Measurements from ENCODE around the gene CSK.
A peak's percentile ranks its signal among the peaks of the same experiment; 100 is the strongest.

Gene CSK

GRCh38 chr15:74786551-74787165 is 4.8 kb downstream of the CSK start:
- DNase-seq (ENCODE audit: low read depth in 1 of 2, low spot score in 1 of 2): no peak

GRCh38 chr15:74787251-74788041 is 5.6 kb downstream of the CSK start:
- DNase-seq (ENCODE audit: low read depth in 1 of 2, low spot score in 1 of 2): peak; percentile 74 to 78

DNA sequence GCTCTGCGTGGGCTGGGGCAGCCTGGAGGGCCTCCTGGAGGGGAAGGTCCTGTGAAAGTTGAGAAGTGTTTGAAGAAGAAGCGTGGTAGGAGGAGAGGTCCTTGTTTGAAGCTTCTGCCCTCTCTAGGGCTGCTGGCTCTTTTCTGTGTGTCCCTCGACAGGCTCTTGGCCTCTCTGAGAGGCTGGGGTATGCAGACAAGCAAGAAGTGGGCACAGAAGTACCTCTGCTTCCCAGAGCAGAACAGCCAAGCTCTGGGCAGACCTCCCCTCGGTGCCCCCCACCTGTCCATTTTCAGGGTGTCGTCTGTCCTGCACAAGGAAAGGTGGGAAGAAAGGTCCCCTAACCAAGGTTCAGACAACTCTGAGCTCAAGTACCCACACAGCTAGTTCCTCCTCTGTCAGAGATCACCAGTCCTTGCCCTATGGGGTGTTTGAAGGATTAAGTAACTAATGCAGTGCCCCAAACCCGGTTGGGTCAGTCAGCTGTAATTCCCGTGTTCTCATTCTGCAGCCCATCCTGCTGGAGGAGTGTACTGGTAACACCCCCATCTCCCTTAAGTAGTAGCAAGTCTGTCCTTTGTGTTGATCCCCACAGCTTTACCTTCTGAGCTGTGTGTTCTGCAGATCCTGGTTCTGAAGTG is 6.3 kb downstream of the CSK start:
- DNase-seq (ENCODE audit: low read depth in 1 of 2, low spot score in 1 of 2): no peak

GRCh38 chr15:74788683-74789151 is 6.8 kb downstream of the CSK start:
- no peak for DNase-seq (ENCODE audit: low read depth in 1 of 2, low spot score in 1 of 2)

DNA sequence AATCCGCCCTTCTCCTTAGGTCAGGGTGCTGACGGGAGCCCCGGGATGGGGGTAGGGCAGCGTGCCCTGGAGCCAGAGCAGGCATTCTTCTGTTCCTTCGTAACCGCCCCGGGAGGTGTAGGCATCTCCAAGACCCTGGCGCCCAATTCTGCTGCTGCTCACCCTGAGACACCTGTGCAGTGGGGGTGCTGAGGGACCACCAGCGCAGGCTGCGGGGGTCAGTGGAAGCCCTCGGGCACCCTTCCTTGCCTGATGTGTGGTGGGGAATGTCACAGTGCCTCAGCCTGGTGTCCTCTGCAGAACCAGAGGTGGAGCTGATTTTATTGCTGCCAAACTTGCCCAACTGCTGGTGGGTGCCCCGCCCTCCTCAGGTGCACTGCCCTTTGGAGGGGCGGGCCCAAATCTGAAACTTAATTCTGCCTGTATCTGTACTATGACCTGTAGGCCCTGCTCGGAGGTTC is 7.3 kb downstream of the CSK start:
- no peak for DNase-seq (ENCODE audit: low read depth in 1 of 2, low spot score in 1 of 2)

GRCh38 chr15:74789741-74790079 is 7.8 kb downstream of the CSK start:
- DNase-seq (ENCODE audit: low read depth in 1 of 2, low spot score in 1 of 2): no peak

GRCh38 chr15:74790080-74790916 is 8.4 kb downstream of the CSK start:
- DNase-seq (ENCODE audit: low read depth in 1 of 2, low spot score in 1 of 2): no peak

GRCh38 chr15:74791007-74791406 is 9.1 kb downstream of the CSK start:
- no peak for DNase-seq (ENCODE audit: low read depth in 1 of 2, low spot score in 1 of 2)

GRCh38 chr15:74791667-74792066 is 9.8 kb downstream of the CSK start:
- no peak for DNase-seq (ENCODE audit: low read depth in 1 of 2, low spot score in 1 of 2)

DNA sequence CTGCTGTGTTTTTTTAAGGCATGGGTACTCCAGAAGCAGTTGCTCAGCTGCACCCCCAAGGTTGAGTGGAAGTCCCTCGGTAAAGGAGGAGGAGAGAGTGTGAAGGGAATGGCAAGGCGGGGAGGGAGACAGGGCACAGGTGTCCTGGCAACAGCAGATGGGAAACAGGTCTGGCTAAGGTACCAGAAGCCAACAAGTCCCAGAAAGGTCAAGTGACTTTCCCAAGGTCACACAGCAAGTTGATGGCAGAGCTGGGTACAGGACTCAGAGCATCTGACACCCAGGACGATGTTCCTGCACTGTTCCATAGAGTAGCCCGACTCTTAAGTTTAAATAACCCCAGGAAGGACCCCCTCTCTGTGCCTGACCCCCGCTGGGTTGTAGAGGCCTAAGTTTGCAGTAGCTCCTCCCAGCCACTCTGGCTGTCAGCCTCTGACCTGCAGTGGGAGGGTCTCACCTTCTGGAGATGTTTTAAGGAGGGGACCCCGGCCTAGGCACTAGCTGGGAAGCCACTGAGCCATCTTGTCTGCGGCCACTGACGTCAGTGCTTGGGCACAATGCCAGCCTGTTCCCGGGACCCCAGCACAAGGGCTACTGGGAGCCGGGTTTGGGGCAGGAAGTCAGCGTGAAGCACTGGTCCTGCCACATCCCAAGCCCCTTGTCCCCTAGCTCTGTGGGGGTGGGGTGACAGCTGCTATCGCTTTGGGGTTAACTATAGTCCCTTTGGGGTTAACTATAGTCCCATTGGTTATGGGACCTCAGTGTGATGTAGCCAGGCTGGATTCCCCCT is 10.5 kb downstream of the CSK start:
- DNase-seq (ENCODE audit: low read depth in 1 of 2, low spot score in 1 of 2): no peak

GRCh38 chr15:74793135-74794028 is 11.5 kb downstream of the CSK start:
- peak; percentile 52 to 63 for DNase-seq (ENCODE audit: low read depth in 1 of 2, low spot score in 1 of 2)

GRCh38 chr15:74794248-74794969 is 12.5 kb downstream of the CSK start:
- no peak for DNase-seq (ENCODE audit: low read depth in 1 of 2, low spot score in 1 of 2)

- no peak for DNase-seq (ENCODE audit: low read depth in 1 of 2, low spot score in 1 of 2)
Observed at GRCh38 chr15:74794970-74795349, 13.1 kb downstream of the CSK start.

DNA sequence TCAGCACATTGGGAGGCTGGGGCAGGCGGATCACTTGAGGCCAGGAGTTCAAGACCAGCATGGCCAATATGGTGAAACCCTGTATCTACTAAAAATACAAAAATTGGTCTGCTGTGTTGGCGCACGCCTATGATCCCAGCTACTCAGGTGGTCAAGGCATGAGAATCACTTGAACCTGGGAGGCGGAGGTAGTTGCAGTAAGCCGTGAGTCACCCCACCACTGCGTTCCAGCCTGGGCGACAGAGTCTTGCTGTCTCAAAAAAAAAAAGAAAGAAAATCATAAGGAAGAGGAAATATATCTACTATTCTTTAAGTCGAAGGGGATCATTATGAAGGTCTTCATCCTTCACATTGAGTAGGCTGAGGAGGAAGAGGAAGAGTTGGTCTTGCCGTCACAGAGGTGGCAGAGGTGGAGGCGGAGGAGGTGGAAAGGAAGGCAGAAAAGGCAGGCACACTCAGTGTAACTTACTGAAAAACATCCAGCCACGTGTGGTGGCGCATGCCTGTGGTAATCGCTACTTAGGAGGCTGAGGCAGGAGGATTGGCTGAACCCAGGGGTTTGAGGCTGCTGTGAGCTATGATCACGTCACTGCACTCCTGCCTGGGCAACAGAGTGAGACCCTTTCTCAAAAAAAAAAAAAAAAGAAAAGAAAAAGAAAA is 14.2 kb downstream of the CSK start:
- no peak for DNase-seq (ENCODE audit: low read depth in 1 of 2, low spot score in 1 of 2)

DNA sequence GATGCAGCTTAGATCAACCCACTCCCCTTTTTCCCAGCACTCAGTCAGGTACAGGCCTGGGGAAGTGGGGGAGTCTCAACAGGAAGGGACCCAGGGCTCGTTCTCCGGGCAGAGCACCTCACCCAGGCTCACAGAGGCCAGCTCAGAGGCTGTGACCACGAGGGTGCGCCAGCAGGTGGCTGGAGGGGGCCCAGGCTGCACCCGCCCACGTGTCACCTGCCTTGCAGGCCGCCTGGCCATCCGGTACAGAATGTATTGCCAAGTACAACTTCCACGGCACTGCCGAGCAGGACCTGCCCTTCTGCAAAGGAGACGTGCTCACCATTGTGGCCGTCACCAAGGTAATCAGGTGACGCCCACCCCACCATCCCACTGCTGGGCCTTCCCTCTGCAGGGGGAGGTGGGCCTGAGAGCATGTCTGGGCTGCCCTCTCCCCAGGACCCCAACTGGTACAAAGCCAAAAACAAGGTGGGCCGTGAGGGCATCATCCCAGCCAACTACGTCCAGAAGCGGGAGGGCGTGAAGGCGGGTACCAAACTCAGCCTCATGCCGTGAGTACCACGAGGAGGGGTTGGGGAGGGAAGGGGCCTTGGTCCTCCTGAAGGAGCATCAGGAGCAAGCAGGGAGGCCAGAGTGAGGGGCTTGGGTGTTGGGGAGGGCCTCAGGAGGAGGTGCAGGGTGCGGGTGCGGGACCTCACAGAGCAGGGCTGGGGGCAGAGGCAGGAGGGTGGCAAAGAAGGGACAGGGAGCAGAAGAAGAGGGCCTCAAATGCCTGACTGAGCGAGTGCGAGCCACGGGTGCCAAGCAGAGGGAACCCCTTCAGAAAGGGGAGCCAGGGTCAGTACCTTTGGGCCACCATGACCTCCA is 16.7 kb downstream of the CSK start:
- DNase-seq (ENCODE audit: low read depth in 1 of 2, low spot score in 1 of 2): no peak

DNA sequence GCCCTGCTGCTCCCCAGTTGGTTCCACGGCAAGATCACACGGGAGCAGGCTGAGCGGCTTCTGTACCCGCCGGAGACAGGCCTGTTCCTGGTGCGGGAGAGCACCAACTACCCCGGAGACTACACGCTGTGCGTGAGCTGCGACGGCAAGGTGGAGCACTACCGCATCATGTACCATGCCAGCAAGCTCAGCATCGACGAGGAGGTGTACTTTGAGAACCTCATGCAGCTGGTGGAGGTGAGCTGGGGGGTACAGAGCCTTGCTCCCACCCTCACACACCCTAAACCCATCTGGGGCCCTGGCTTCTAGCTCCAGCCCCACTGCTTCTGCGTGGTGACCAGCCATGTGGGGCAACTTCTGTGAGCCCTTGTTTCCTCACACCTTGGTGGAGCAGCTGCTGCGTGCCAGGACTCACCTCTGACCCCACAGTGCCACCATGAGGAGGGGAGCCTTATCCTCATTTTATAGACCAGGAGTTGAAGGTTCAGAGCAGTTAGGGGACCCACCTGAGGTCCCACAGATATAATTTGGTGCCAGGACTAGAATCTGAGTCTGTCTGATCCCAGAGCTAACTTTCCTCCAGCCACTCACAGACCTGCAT is 17.5 kb downstream of the CSK start:
- DNase-seq (ENCODE audit: low read depth in 1 of 2, low spot score in 1 of 2): no peak

Measured in stimulated activated CD4-positive, alpha-beta T cell treated with anti-CD3 and anti-CD28 coated beads, Interleukin-15, amount 100 ng/mL, for 1 hour (primary cell).